ENCODE data around the gene ARMS2.

The ARMS2 gene

GRCh38 chr10:122471531-122472177 lies 17.2 kb downstream of the ARMS2 start:
- peak; percentile 31 for DNase-seq (ENCODE audit: low spot score)

GRCh38 chr10:122473116-122473515 lies 18.7 kb downstream of the ARMS2 start:
- DNase-seq (ENCODE audit: low spot score), result no peak

DNA sequence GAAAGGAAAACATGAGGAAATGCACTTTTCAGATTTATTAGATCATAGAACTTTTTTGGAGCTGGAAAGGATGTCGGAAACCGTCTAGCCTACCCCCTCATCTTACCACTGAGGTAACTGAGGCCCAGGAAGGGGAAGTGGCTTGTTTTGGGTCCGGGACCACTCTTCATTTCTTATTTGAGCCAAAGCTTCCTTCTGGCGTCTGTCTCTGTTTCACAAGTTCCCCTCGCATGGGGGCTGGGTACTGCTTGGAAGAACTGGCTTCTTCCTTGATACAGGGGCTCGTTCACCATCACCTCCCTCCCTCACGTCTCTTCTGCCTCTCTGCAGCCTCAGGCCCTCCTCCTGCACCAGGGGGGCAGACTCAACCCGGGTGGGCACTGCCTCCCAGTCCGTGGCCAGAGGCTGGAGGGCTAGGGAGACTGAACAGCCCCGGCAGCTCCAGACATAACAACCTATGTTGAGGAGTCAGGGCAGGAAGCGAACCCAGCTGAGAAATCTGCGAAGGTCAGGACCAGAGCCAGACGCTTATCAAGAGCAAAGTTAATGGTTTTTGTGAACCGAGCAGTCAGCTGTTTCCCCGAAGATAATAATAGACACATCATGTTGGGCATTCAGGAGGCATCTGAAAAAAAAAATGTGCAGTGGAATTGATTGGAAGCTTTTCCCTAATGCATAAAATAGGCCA lies 19.8 kb downstream of the ARMS2 start:
- peak; percentile 61 for DNase-seq (ENCODE audit: low spot score)

DNA sequence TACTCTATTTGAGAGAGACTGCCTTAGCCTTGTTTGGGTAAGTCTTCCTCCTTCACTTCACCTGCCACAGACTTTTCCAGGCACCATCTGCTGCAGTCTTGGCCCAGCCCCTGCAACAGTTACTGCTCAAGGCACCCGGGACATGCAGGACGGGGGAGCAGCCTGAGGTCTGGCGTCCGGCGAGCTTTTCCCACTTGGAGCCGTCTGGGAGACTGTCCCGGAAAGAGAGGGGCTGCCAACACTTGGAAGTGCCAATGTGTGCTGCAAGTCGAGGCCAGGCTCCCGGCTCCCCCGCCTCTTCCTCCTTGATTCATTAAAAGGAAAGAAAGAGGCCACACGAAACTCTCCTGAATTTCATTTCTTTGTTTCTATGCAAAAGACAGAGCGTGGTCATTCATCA lies 20.6 kb downstream of the ARMS2 start:
- peak; percentile 80 for DNase-seq (ENCODE audit: low spot score)

- no peak for DNase-seq (ENCODE audit: low spot score)
These were observed 21.3 kb downstream of the ARMS2 start for GRCh38 chr10:122475591-122476332.

DNA sequence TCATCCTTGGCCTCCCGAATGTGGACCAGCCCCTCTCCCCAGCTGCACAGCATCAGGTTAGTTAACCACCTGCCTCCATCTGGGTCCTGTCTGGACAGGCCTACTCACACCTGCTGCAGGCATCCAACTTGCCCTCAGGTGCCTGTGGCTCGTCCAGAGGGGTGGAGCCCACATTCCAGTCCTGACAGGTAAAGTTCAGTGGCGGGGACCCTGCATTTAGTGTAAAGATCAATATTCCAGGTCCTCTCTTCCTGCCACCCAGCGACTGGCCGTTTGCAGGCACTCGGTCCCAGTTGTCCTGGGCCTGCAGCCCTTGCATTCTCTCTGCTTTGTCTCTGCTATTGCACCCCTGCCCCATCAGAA lies 21.9 kb downstream of the ARMS2 start:
- DNase-seq (ENCODE audit: low spot score), result no peak

DNA sequence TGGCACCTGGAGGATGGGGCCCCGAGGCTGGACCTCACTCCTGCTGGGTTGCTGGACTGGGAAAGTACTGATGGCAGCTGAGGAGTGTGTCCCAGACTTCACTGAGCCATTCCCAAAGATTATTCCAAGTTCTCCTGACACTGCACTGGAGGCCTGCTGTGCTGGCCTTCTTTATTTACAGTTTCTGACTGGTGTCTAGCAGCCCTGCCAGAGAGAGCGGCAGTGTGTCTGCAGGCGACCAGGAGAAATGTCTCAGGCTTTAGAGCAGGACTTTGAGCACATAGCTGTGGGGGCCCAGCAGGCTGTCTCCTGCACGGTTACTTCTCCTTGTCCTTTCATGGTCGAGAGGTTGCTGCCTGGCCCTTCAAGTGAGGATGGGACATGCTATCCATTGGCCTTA lies 23.0 kb downstream of the ARMS2 start:
- DNase-seq (ENCODE audit: low spot score), result no peak

- DNase-seq (ENCODE audit: low spot score), result no peak
These were observed 24.5 kb downstream of the ARMS2 start for GRCh38 chr10:122478971-122479370.

- DNase-seq (ENCODE audit: low spot score), result no peak
These were observed 25.8 kb downstream of the ARMS2 start for GRCh38 chr10:122480146-122480833.

DNA sequence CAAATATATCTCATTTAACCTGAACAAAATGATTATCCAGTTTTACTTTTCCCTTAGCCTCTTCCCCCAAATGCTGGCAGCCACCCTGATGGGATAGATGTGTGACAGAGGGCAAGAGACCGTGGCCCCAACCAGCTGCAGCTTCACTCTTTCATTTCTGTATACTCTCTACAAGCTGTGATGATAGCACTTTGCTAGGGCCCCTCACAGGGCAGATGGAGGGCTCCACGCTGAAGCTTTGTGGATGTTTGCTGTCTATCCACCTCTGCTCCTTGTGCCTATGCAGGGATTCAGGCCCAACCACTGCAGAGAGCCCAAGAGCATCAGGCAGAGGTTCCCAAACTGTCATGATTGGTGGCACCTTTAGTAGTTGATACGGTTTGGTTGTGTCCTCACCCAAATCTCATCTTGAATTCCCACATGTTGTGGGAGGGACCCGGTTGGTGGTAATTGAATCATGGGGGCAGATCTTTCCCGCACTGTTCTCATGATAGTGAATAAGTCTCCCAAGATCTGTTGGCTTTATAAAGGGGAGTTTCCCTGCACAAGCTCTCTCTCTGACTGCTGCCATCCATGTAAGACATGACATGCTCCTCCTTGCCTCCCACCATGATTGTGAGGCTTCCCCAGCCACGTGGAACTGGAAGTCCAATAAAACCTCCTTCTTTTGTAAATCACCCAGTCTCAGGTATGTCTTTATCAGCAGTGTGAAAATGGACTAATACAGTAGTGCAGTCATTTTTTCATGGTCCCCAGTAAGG lies 27.0 kb downstream of the ARMS2 start:
- DNase-seq (ENCODE audit: low spot score), result no peak

DNA sequence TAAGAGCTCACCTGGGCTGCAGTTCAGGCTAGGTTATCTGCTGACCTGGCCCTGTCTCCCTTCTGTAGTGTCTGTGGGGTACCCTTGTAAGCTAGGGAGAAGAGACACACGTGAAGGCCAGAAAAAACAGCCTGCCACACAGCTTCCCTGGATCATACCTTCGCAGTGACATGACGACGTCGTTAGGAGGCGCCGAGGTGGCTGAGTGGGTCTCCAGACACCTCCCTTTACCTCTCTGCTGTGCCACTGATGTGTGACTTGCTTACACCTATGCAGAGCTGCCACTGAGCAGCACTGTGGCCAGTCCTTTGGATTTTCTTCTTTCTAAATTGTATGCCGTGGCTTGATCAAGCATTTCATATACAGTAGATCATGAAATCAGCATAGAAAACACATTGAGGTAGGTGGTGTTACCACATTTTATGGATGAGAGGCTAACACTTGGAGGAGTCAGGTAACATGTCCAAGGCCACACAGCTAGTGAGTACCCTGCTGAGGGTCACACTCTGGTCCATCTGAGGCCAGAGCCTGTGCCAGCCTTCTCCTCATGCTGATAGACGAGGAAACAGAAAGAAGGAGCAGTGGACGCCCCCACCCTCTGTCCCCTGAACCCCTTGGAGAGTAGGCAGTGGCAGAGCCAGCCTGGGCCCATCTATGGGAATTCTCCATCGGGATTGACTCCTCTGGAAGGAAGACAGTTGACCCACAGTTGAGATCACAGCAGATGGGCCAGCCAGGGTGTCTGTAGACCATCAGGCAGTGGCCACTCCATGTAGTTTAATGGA lies 30.0 kb downstream of the ARMS2 start:
- DNase-seq (ENCODE audit: low spot score), result no peak

- no peak for DNase-seq (ENCODE audit: low spot score)
These were observed 31.2 kb downstream of the ARMS2 start for GRCh38 chr10:122485670-122486069.

- no peak for DNase-seq (ENCODE audit: low spot score)
These were observed 32.1 kb downstream of the ARMS2 start for GRCh38 chr10:122486406-122487080.

DNA sequence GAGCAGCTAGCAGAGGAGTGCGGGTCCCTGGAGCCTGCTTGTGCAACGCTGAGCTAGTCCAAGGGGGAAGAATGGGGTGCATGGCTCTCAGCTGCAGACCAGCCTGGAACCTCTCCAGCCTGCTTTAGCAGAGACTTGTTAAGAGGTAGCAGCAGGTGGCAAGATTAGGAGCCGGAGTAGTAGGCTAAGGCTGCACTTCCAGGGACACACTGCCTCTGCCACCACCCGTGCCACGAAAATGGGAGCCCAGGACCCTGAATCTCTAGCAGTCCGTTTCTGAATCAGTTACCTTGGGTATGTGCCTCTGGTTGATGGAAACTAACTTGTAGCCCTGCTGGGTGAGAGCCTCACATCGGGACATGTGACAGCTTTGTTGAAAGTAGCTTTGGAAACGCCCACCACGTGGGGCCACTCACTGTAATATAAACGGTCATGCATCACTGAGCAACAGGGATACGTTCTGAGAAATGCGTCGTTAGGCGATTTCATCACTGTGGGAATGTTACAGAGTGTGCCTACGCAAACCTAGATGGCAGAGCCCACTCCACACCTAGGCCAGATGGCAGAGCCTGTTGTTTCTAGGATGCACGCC lies 32.8 kb downstream of the ARMS2 start:
- DNase-seq (ENCODE audit: low spot score), result no peak

DNA sequence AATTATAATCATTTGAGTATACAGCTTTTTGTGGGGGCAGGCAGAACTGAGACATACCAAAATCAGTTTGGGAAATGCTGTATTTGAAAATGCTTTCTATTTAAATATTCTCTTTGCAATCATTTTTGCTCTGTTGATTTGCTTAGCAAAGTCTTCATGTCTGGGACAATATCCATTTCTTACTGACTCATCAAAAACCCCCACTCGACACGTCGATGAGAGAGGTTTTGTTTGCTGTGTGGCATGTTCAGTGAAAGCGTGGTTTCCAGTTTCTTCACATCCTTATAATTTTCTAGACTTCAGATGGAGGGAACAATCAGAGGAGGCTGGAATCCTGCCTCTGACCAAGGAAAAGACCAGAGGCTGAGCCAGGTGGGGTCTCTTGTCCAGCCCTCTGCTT lies 35.8 kb downstream of the ARMS2 start:
- no peak for DNase-seq (ENCODE audit: low spot score)

- no peak for DNase-seq (ENCODE audit: low spot score)
These were observed 36.6 kb downstream of the ARMS2 start for GRCh38 chr10:122490786-122491680.

GRCh38 chr10:122492006-122492405 lies 37.6 kb downstream of the ARMS2 start:
- DNase-seq (ENCODE audit: low spot score), result no peak

DNA sequence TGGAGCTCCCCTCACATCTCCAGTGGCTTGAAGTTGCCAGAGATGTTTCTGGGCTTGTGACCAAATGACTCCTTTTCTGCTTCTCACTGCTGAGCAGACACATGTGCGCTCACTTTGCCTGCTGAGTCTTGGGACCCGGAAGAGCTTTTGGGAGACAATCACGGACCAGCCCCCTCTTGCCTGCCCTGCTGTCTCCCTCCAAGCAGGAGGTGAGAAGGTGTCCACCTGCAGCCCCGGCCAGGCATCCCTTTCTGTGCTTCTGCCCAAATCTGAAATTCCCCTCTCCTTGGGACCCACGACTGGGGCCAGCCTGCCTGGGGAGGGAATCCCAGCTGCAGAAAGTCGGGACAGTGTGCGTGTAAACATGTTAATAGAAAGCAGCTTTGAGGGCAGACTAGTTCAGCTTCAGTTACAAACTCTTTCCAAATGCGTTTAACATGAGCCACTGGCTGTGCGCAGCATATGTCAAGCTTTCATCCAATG lies 38.6 kb downstream of the ARMS2 start:
- DNase-seq (ENCODE audit: low spot score), result peak; percentile 77

DNA sequence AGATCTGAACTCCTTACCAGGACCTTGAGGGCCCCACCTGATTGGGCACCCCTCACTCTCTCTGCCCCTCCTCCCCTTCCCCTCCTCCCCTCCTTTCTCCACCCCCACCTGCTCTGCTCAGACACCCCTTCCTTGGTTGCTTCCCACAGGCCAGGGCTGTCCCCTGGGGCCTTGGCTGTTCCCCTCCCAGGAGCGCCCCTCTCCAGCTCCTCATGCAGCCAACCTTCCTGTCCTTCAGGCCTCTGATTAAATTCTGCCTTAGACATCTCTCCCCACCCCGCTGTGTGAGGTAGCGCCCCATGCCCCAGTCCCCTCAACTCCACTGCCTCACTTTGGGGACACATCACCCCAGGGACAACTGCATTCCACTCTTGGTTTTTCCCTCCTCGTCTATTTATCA lies 39.3 kb downstream of the ARMS2 start:
- no peak for DNase-seq (ENCODE audit: low spot score)

Measured in left forelimb (tissue), 1 donor.